LNCaP clone FGC (cell line): ENCODE measurements around the gene MGRN1.

Experiments
- DNase-seq: peaks from one replicate; pipeline ENCODE4 v3.0.0-alpha.2; 2011; ENCODE audit warnings: low read depth
- H3K4me3 ChIP-seq: 2 replicates; pipeline ENCODE4 v1.5.1; 2011; ENCODE audit warnings: mild to moderate bottlenecking, low read depth, low read length, control low read depth
- CTCF ChIP-seq: IDR thresholded peaks from 2 replicates; pipeline ENCODE4 v1.5.1; 2012; ENCODE audit warnings: mild to moderate bottlenecking; ENCODE audit not compliant: control insufficient read depth, insufficient read depth; ENCODE audit errors: extremely low read depth

Gene MGRN1

GRCh38 chr16:4594433-4595410 is 29.9 kb upstream of the MGRN1 start:
- H3K4me3 ChIP-seq: no peak overlapping the region
- no peak for DNase-seq
- no peak for TF ChIP-seq CTCF

GRCh38 chr16:4597174-4597573 is 27.5 kb upstream of the MGRN1 start:
- TF ChIP-seq CTCF: no peak
- H3K4me3 ChIP-seq: no peak overlapping the region
- no peak for DNase-seq

GRCh38 chr16:4599037-4599436 is 25.6 kb upstream of the MGRN1 start:
- TF ChIP-seq CTCF: no peak
- no peak for DNase-seq
- no peak overlapping the region for H3K4me3 ChIP-seq

- no peak for TF ChIP-seq CTCF
- no peak for DNase-seq
- H3K4me3 ChIP-seq: no peak overlapping the region
These were observed 25.1 kb upstream of the MGRN1 start for GRCh38 chr16:4599545-4599944.

- DNase-seq: no peak
- H3K4me3 ChIP-seq: no peak overlapping the region
- no peak for TF ChIP-seq CTCF
These were observed 23.4 kb upstream of the MGRN1 start for GRCh38 chr16:4601036-4601863.

GRCh38 chr16:4601864-4602186 is 22.8 kb upstream of the MGRN1 start:
- H3K4me3 ChIP-seq: no peak overlapping the region
- TF ChIP-seq CTCF: no peak
- DNase-seq: no peak

- no peak for TF ChIP-seq CTCF
- no peak overlapping the region for H3K4me3 ChIP-seq
- no peak for DNase-seq
These were observed 22.3 kb upstream of the MGRN1 start for GRCh38 chr16:4602331-4602730.
